H7 (cell line): ENCODE results near the gene INSYN1. TPM values are rescaled to one million over a fixed set of nuclear protein-coding genes. Genes with fewer than 3 reads are reported as not detected.
"Not testable (repeated sequence)": the region's sequence is repeated elsewhere in the genome, so short reads cannot be mapped to it uniquely, and the experiment has no call there.

Experiments
- DNase-seq: peaks from one replicate; pipeline ENCODE4 v3.0.0; 2012
- H3K27me3 ChIP-seq: 2 replicates; pipeline ENCODE4 v1.6.0; 2011; ENCODE audit warnings: mild to moderate bottlenecking, low read length; ENCODE audit not compliant: control insufficient read depth, insufficient read depth
- H3K36me3 ChIP-seq: replicated peaks from 2 replicates; pipeline ENCODE4 v1.5.1; 2011; ENCODE audit warnings: low read length; ENCODE audit not compliant: control insufficient read depth, insufficient read depth
- H3K4me3 ChIP-seq: 2 replicates; pipeline ENCODE4 v1.5.1; 2011; ENCODE audit warnings: low read depth, mild to moderate bottlenecking, control low read depth, low read length, moderate library complexity; ENCODE audit not compliant: insufficient read depth
- total RNA-seq: library from RNA; depleted of rRNA; stranded (reverse); fragments of >200 nt; shearing (Covaris generic); gene quantifications from 2 replicates; pipeline ENCODE4 v1.2.3, GENCODE V29; 2014

Gene INSYN1
- total RNA-seq, 1 experiment from 2014 or later = 5.1 TPM

DNA sequence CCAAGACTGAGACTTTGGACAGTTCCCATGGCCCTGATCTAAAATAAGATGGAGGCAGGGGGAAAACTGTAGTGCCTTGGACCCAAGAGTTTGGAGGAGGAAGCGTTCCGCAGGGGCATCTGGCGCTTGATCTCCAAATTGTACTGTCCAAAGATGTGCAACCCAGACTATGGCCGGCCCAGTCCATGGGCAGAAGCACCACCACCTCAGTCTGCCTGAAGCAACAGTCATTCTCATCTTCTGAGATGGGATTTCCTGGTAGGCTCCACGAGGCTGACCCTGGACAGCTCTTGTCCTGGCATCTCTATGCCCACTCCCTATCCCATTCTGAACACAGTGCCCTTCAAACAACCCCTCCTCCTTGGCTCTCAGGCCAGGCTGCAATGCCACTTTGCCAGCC, 3.6 kb downstream of the INSYN1 start:
- Histone ChIP-seq H3K4me3 (no peak overlapping the region), H3K36me3 (no peaks in the 10 kb centered on the region), H3K27me3 (peaks cover 12% of the 10 kb centered on the region)
- DNase-seq = no peak

GRCh38 chr15:73748730-73749129, 4.4 kb downstream of the INSYN1 start:
- Histone ChIP-seq H3K27me3 (peaks cover 12% of the 10 kb centered on the region), H3K4me3 (no peak overlapping the region), H3K36me3 (no peaks in the 10 kb centered on the region)
- no peak for DNase-seq

DNA sequence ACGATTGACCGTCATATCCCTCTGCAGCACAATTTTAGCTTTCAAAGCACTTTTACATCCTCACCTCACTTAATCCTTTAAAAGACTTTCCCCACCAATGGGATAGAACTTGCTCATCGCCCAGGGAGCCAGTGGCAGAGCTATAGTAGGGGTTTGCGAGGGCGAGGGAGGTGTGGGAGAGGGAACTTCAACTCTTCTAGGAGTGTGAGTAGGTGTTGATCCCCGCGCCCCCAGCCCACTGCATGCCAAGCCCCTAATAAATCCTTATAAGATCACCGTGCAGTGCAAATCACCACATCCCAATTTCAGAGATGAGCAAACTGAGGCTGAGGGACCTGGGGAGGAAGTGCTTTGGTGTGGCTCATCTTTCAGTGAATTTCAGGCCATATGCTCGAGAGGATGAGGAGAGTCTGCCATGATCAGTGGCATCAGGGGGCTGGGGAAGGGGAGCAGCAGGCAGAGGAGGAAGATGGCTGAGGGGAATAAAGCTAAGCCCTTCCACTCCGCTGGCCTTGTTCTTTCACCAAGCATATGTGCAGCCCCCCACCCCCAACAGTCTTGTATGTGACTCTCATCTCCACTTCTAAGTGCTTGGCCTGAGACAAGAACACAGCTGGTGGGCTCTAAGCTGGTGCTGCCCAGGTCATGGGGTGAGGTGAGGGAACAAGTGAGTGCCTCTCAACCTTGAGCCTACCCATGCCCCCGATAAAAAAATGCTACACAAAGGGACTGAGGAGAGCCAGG, 5.1 kb downstream of the INSYN1 start:
- Histone ChIP-seq H3K27me3 (peaks cover 9% of the 10 kb centered on the region), H3K36me3 (no peaks in the 10 kb centered on the region), H3K4me3 (no peak overlapping the region)
- no peak for DNase-seq

DNA sequence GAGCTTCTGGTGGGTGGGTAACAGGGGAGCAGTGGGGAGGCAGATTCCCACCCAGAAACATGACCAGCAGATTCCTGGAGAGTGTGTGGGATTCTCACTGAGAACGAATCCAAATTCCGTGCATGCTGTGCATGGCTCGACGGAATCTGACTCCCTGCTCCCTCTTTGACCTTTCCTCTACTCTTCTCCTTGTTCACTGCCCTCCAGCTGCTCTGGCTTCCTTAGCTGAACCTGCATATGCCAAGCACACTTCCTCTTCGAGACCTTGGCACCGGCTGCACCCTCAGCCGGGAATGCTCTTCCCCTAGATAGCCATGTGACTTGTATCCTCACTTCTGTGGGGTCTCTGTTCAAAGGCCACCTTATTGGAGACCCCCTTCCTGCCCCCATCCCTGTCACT, 6.3 kb downstream of the INSYN1 start:
- DNase-seq = no peak
- peaks cover 4% of the 10 kb centered on the region for H3K27me3 ChIP-seq

GRCh38 chr15:73746261-73746660, 6.9 kb downstream of the INSYN1 start:
- H3K27me3 ChIP-seq = no peaks in the 10 kb centered on the region; the same call in 1 of the 2 replicates

More for the DNA sequence above, 6.3 kb downstream of the INSYN1 start:
- H3K4me3 ChIP-seq = no peak overlapping the region
- H3K36me3 ChIP-seq = no peaks in the 10 kb centered on the region

GRCh38 chr15:73745073-73745472, 8.1 kb downstream of the INSYN1 start:
- Histone ChIP-seq H3K27me3 (no peaks in the 10 kb centered on the region), H3K36me3 (no peaks in the 10 kb centered on the region), H3K4me3 (no peak overlapping the region)
- DNase-seq = peak; percentile 32

More at GRCh38 chr15:73746261-73746660, 6.9 kb downstream of the INSYN1 start:
- no peak for DNase-seq
- Histone ChIP-seq H3K36me3 (no peaks in the 10 kb centered on the region), H3K4me3 (no peak overlapping the region)

- DNase-seq = no peak
- no peak overlapping the region for H3K4me3 ChIP-seq
- no peaks in the 10 kb centered on the region for H3K27me3 ChIP-seq
- H3K36me3 ChIP-seq = no peaks in the 10 kb centered on the region
Observed at GRCh38 chr15:73744293-73744692, 8.9 kb downstream of the INSYN1 start.

DNA sequence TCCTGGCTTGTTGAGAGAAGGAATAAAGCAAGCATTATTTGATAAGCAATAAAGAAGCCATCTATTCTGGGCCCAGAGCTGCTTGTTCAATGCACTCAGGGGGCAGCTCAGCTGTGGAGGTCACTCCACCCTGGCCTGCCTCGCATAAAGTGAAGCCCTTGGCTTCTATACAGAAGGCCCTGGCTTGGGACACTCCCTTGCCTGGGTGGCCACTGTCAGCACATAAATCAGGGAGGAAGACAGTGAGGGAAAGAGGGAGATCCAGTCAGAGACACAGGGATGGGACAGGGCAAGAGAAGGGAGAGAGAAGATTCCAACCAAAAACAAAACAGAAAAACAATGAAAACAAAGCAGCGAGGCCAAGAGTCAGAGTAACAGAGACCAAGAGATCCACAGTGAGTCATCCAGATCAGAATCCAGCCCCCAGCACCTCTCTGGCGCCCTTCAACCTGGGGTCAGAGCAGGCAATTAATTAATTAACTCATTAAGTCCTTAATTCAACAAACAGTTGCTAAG, 11.8 kb downstream of the INSYN1 start:
- Histone ChIP-seq H3K27me3 (no peaks in the 10 kb centered on the region), H3K36me3 (no peaks in the 10 kb centered on the region), H3K4me3 (no peak overlapping the region)
- no peak for DNase-seq

GRCh38 chr15:73740152-73741048, 12.8 kb downstream of the INSYN1 start:
- Histone ChIP-seq H3K27me3 (no peaks in the 10 kb centered on the region), H3K4me3 (no peak overlapping the region), H3K36me3 (no peaks in the 10 kb centered on the region)
- no peak for DNase-seq

- no peak for DNase-seq
- Histone ChIP-seq H3K4me3 (no peak overlapping the region), H3K27me3 (no peaks in the 10 kb centered on the region), H3K36me3 (no peaks in the 10 kb centered on the region)
Observed at GRCh38 chr15:73737535-73737934, 15.6 kb downstream of the INSYN1 start.

DNA sequence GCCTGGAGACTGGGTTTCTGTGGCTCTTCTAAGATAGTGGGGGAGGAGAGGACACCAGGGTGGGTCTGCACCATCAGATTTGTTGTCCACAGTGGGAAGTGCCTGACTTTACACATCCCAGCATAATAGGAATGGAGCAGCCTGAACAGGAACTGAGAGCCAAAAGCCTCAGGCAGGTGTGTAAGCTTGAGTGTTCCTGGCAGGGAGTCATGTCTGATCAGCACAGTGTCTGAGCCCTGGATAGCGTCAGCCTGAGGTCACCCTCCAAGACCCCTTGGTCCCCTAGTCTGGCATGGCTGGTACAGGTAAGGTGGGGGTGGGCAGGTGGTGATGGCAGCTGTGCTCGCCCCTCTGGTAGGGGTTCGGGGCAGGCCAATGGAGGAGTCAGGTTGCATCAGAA, 20.2 kb downstream of the INSYN1 start:
- Histone ChIP-seq H3K4me3 (no peak overlapping the region), H3K36me3 (no peaks in the 10 kb centered on the region), H3K27me3 (no peaks in the 10 kb centered on the region)
- DNase-seq = no peak

DNA sequence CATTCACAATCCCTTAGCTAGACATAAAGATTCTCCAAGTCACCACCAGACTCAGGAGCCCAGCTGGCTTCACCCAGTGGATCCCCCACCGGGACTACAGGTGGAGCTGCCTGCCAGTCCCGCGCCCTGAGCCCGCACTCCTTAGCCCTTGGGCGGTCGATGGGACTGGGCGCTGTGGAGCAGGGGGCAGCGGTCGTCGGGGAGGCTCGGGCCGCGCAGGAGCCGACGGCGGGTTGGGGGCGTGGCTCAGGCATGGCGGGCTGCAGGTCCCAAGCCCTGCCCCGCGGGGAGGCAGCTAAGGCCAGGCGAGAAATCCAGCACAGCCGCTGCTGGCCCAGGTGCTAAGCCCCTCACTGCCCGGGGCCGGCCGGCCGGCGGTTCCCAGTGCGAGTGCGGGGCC, 21.1 kb downstream of the INSYN1 start:
- not testable (repeated sequence) for H3K4me3 ChIP-seq, DNase-seq, H3K36me3 ChIP-seq, H3K27me3 ChIP-seq

DNA sequence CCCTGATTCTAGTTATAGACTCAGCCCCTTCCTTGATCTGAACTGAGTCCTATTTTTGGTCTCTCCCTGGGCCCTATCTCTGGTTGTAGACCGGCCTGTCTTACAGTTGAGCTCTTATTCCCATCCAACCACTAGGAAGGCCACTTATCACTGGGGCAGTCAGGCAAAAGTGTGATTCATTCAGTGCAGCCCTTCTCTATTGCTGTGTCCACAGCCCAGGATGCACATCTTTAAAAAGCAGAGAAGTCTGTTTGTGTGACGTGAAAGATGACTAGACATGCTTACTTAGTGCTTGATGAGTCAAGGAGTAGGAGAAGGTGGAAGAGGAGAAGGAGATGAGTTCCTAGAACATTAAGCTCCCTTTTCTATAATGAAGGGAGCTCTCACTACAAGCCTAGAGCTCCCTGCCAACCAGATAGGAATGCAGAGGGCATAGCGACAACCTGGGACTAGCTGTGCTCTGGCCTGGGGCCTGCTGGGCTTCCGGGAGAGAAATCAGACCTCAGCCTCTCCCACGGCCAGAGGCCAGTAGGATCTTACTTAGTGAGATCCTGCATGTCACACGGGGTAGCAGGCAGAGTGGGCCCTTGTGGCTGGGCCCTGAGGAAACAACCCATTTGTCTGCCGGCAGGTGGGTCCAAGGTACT, 25.7 kb downstream of the INSYN1 start:
- no peaks in the 10 kb centered on the region for H3K27me3 ChIP-seq
- no peaks in the 10 kb centered on the region for H3K36me3 ChIP-seq
- no peak overlapping the region for H3K4me3 ChIP-seq
- DNase-seq = no peak

GRCh38 chr15:73724212-73724611, 28.9 kb downstream of the INSYN1 start:
- DNase-seq = no peak
- Histone ChIP-seq H3K4me3 (no peak overlapping the region), H3K27me3 (no peaks in the 10 kb centered on the region; the same call in 1 of the 2 replicates), H3K36me3 (no peaks in the 10 kb centered on the region)
